CD4-positive, alpha-beta T cell treated with Interleukin-12 subunit alpha and Interleukin-12 subunit beta, for 1 hour (primary cell): ENCODE results near the gene CCS.
"Not testable (repeated sequence)": the region's sequence is repeated elsewhere in the genome, so short reads cannot be mapped to it uniquely, and the experiment has no call there.

Source experiments
- DNase-seq: peaks from one replicate; pipeline ENCODE4 v3.0.0-alpha.2; 2020

Gene CCS

GRCh38 chr11:66595245-66595904 lies 2.4 kb downstream of the CCS start:
- no peak for DNase-seq

GRCh38 chr11:66598993-66599392 lies 6.0 kb downstream of the CCS start:
- no peak for DNase-seq

DNA sequence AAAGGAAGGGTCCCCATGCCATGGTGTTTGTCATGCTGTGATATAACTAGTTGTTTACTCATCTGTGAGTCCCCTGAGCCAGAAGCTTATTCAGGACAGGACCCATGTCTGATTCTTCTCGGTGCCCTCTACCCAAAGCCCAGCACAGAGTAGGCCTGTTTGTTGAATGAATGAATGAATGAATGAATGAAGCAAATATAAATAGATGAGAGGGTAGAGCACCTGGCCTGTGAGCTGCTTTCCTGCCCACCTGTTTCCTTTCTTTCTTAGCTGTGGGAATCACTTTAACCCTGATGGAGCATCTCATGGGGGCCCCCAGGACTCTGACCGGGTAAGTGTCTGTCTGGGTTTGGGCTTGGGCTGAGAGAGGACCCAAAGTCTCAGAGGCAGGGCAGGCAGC lies 7.2 kb downstream of the CCS start:
- DNase-seq = no peak

DNA sequence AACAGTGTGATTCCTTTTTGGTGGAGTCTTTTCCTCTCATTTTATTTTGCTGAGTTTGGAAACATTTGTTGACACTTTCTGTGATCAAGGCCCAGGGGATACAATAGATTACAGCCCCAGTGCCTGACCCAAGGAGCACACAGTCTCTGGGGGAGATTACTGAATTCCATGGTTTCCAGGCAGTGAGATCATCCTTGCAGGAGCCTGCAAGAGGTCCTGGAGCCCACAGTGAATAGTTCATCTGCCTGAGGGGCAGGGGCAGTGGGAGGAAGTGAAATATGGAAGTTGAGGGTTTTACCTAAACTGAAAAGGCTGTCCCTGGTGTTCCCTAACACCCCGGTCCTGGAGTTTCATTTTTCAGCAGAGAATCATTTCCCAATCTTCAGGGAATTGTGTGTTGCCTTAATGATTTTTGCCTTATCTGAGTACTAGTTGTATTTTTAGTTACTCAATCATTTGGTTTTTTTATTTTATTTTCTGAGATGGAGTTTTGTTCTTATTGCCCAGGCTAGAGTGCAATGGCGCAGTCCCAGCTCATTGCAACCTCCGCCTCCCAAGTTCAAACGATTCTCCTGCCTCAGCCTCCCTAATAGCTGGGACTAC lies 7.7 kb downstream of the CCS start:
- no peak for DNase-seq

DNA sequence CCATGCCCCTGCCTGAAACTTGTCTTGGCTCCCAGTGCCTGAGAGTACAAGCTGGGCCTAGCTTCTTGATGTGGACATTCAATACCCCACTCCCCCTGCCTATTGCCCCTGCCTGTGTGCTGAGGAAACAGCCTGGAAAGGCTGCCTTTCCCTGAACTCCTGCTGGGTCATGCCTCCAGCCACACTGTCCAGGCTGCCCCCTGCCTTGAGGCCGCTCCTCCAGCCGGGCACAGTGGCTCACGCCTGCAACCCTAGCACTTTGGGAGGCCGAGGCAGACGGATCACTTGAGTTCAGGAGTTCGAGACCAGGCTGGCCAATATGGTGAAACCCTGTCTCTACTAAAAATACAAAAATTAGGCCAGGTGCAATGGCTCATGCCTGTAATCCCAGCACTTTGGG lies 10.1 kb downstream of the CCS start:
- DNase-seq = no peak

- DNase-seq = no peak
These were observed 11.2 kb downstream of the CCS start for GRCh38 chr11:66604155-66604554.

- DNase-seq = not testable (repeated sequence)
These were observed 13.6 kb downstream of the CCS start for GRCh38 chr11:66606608-66607007.

DNA sequence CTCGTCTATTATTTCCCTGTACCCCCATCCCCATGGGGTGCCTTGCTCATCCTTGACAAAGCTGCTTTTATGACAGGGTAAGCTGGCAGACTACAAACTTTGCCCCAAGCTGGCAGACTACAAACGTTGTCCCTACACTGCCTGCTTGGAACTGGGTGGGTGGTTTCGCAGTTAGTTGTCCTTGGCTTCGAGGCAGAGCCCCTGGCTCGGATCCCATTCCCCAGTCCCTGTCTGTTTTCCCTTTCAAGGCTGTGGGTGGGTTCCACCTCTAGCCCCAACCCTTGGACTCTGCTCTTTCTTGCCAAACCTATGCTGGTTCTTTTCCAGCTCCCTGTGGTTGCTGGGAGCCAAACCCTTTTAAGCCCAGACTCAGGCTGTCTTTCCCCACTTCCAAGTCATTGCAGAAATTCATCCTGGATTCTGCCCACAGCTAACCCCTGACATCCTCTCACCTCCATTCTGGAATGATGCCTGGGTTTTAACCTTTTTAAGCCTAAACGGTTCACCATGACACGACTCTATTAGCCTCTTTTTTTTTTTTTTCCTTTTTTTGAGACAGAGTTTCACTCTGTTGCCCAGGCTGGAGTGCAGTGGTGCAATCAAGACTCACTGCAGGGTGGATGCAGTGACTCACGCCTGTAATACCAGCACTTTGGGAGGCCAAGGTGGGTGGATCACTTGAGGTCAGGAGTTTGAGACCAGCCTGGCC lies 14.3 kb downstream of the CCS start:
- no peak for DNase-seq

DNA sequence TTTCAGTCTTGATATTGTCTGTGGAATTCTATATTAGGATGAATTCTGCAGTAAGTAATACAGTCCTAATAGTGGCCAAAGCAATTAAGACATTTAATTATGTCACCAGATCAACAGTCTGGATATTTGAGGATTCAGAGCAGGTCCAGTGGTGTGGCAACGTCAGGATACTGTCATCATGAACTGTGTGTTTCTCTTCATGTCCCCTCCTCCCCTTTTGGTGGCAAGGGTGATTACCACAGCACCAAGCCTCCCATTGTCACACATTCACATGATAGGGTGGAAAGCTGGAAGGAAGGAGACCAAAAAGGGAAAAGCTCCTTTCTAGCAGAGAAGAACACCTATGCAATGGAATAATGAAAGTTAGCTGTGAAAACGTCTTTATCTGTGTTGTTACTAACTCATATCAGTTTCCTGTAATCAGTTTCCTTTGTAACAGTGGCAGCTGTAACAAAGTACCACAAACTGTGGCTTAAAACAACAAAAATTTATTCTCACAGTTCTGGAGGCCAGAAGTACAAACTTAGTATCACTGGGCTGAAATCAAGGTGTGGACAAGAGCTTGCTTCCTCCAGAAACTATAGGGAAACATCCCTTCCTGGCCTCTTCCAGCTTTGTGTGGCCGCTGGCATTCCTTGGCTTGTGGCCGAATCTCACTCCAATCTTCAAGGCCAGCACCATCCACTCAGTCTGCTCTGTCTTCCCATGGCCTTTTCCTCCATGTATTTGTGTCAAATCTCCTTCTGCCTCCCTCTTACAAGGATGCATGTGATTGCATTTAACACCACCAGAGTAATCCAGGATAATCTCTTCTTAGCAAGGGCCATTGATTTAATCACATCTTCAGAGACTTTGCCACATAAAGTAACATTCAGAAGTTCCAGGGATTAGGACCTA lies 17.0 kb downstream of the CCS start:
- DNase-seq = no peak

DNA sequence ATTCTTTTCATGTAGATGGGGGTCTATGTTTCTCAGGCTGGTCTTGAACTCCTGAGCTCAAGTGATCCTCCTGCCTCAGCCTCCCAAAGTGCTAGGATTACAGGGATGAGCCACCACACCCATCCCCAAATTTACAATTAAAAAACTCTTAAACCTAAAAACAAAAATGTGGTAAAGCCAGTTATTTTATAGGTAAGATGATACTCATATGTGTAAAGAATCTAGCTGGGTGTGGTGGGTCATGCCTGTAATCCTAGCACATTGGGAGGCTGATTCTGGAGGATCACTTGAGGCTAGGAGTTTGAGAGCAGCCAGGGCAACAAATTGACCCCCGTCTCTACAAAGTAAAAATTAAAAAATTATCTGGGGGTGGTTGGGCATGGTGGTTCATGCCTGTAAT lies 19.5 kb downstream of the CCS start:
- DNase-seq = no peak

GRCh38 chr11:66614073-66614472 lies 21.1 kb downstream of the CCS start:
- DNase-seq = no peak

DNA sequence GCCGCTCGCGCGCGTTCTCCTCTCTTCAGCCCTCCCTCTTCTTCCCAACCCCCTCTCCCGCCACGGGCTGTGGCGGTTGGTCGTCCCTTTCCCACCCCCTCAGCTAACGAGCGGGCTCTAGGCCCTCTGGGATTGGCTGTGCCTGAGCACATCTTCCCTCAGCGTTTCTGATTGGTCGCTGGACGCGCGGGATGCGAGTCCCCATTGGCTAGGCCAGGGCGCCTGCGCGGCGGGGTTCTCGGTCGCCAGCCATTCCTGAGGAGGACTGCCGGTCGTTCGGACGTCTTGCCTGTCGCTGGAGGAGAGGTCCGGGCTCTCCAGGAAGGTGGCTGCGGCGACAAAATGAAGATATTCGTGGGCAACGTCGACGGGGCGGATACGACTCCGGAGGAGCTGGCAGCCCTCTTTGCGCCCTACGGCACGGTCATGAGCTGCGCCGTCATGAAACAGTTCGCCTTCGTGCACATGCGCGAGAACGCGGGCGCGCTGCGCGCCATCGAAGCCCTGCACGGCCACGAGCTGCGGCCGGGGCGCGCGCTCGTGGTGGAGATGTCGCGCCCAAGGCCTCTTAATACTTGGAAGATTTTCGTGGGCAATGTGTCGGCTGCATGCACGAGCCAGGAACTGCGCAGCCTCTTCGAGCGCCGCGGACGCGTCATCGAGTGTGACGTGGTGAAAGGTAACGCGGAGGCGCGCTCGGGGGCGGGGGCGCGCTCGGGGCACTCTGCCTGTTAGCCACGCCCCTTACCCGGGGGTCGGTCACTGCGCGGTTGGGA lies 23.6 kb downstream of the CCS start, which contains the start of gene RBM14:
Gene RBM14 (plus strand): TSS at position 252 of the 776 bp plus-strand sequence. CDS start 91 bp downstream, at position 343.
- peak; percentile 99 for DNase-seq

GRCh38 chr11:66617155-66617834 lies 24.3 kb downstream of the CCS start:
- DNase-seq = peak; percentile 57

GRCh38 chr11:66619080-66619554 lies 26.1 kb downstream of the CCS start:
- peak; percentile 84 for DNase-seq

DNA sequence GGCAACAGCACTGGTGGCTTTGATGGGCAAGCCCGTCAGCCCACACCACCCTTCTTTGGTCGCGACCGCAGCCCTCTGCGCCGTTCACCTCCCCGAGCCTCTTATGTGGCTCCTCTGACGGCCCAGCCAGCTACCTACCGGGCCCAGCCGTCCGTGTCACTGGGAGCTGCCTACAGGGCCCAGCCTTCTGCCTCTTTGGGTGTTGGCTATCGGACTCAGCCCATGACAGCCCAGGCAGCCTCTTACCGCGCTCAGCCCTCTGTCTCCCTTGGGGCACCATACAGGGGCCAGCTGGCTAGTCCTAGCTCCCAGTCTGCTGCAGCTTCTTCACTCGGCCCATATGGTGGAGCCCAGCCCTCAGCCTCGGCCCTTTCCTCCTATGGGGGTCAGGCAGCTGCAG lies 31.5 kb downstream of the CCS start:
- DNase-seq = no peak

GRCh38 chr11:66625041-66625751 lies 32.2 kb downstream of the CCS start:
- DNase-seq = no peak

GRCh38 chr11:66625752-66626149 lies 32.8 kb downstream of the CCS start:
- DNase-seq = no peak

- DNase-seq = no peak
These were observed 33.4 kb downstream of the CCS start for GRCh38 chr11:66626382-66626781.

GRCh38 chr11:66626926-66627325 lies 33.9 kb downstream of the CCS start:
- no peak for DNase-seq

DNA sequence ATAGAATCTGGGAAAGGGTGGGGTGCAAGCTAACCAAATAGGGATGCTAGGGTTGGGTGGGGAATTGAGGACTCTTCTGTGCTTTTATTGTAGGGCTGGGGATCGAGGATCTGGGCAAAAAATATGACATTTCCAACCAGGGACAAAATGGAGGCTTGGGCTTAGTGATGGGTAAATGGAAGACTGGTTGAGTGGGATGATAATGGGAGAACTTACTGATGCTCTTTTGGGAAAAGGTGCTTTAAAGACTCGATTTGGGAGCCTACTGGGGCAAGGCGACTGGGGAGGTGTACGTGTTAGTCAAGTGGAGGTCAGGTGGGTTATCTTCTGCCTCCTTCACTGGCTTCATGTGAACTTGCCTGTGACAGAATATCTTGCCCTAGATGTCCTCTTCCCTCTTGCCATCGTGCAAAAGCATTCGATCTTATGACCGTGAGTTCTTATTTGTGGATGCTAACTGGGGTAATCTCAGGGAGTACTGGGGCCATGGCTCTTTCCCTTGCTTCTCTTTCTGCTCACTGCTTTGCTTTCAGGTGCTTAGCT lies 35.1 kb downstream of the CCS start:
- DNase-seq = no peak

DNA sequence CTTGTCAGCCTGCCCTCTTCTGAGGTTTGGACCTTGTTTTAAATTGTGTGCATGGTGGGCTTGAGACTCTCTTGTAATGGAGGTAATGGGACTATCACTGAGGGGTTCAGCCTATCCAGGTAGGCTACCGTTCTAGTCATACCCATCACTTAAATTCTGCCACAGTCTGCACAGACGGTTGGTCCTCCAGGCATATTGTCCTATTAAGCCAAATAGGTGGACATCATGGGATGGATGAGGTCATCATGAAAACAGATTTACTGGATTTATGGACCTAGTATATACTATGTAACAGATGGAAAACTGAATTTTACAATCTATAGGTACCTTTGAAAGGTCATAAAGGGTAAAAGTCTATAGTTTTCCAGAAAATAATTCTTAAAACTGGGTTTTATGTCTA lies 36.4 kb downstream of the CCS start:
- DNase-seq = no peak
